OCI-LY7 (cell line): ENCODE data around the gene EPB42. TPM values are rescaled to one million over a fixed set of nuclear protein-coding genes. Genes with fewer than 3 reads are reported as not detected.

ENCODE experiments used
- BruUV-seq: library from RNA; stranded (reverse); fragments of 400-500 nt; replicated peaks from 2 replicates; lab custom pipeline; 2021; lab: Mats Ljungman, UMichigan
- CTCF ChIA-PET: fragments of 300-600 bp; sonication (Branson Sonifier 250); formaldehyde crosslinking; loops from one replicate; lab custom pipeline; 2022; ENCODE audit warnings: antibody characterized with exemption; ENCODE audit not compliant: unreplicated experiment; lab: Charles Lee
- POLR2A ChIA-PET: fragments of 300-600 bp; sonication (Branson Sonifier 250); formaldehyde crosslinking; loops from one replicate; lab custom pipeline; 2022; ENCODE audit warnings: antibody characterized with exemption; lab: Charles Lee
- DNase-seq: peaks from one replicate; pipeline ENCODE4 v3.0.0-alpha.2; 2015; ENCODE audit warnings: low spot score
- H2AFZ ChIP-seq: fragments of 200-600 bp; sonication (generic), shearing (Covaris generic); 2 replicates; pipeline ENCODE4 v1.6.1; 2014; ENCODE audit warnings: mild to moderate bottlenecking, antibody characterized with exemption, low read length, moderate library complexity
- H3K27ac ChIP-seq: fragments of 200-600 bp; sonication (generic); 2 replicates; pipeline ENCODE4 v1.5.1; 2014; ENCODE audit warnings: mixed run types, low read depth, mild to moderate bottlenecking, moderate library complexity, low read length, inconsistent platforms; ENCODE audit not compliant: poor library complexity, severe bottlenecking
- H3K36me3 ChIP-seq: fragments of 200-600 bp; sonication (generic); 2 replicates; pipeline ENCODE4 v1.6.1; 2014; ENCODE audit warnings: mild to moderate bottlenecking, antibody characterized with exemption, low read length, moderate library complexity, mixed read lengths; ENCODE audit not compliant: insufficient read depth
- H3K4me1 ChIP-seq: fragments of 200-600 bp; sonication (generic); 2 replicates; pipeline ENCODE4 v1.5.1; 2014; ENCODE audit warnings: mild to moderate bottlenecking, low read length; ENCODE audit not compliant: insufficient read depth, poor library complexity, severe bottlenecking
- H3K4me2 ChIP-seq: fragments of 200-600 bp; sonication (generic); 2 replicates; pipeline ENCODE4 v1.6.1; 2014; ENCODE audit warnings: mild to moderate bottlenecking, low read length
- H3K4me3 ChIP-seq: fragments of 200-600 bp; sonication (generic); 2 replicates; pipeline ENCODE4 v1.5.1; 2014; ENCODE audit warnings: mild to moderate bottlenecking, low read depth, low read length; ENCODE audit not compliant: poor library complexity, severe bottlenecking
- H3K79me2 ChIP-seq: fragments of 200-600 bp; sonication (generic); 2 replicates; pipeline ENCODE4 v1.6.1; 2016; ENCODE audit warnings: low read depth, mild to moderate bottlenecking, low read length, moderate library complexity, mixed read lengths; ENCODE audit not compliant: insufficient read depth
- H3K9me2 ChIP-seq: fragments of 200-600 bp; sonication (generic); 2 replicates; pipeline ENCODE4 v1.6.1; 2016; ENCODE audit warnings: mild to moderate bottlenecking, low read length, mixed read lengths; ENCODE audit not compliant: insufficient read depth
- H3K9me3 ChIP-seq: fragments of 200-600 bp; sonication (generic); 2 replicates; pipeline ENCODE4 v1.6.1; 2014; ENCODE audit warnings: mild to moderate bottlenecking, mixed run types, low read length, mixed read lengths
- H4K20me1 ChIP-seq: fragments of 200-600 bp; sonication (generic); 2 replicates; pipeline ENCODE4 v1.6.1; 2014; ENCODE audit warnings: mild to moderate bottlenecking, antibody characterized with exemption, low read length, moderate library complexity, mixed read lengths; ENCODE audit not compliant: insufficient read depth
- EZH2phosphoT487 ChIP-seq: fragments of 200-600 bp; sonication (generic); IDR thresholded peaks from 2 replicates; pipeline ENCODE4 v1.6.1; 2018; ENCODE audit warnings: low read depth, borderline replicate concordance, mild to moderate bottlenecking, mixed run types, antibody characterized with exemption, low read length, moderate library complexity, mixed read lengths
- intact Hi-C: fragments of 100-400 bp; cut with micrococcal nuclease; formaldehyde crosslinking; loops from one replicate; pipeline ENCODE4 v1.10.0; 2022; ENCODE audit not compliant: unreplicated experiment
- total RNA-seq, 2 experiments: library from RNA; depleted of rRNA in 1 of 2; stranded (reverse); fragments of >200 nt in 1 of 2; shearing (Covaris generic) in 1 of 2; gene quantifications; 2 replicates each; pipeline ENCODE4 v1.2.3, GENCODE V29; 2014 to 2022
- TF ChIP-seq, protein P1 (sequence below): fragments of 200-600 bp; sonication (generic); conservative IDR thresholded peaks from 2 replicates; pipeline ENCODE4 v1.5.1; 2014; ENCODE audit warnings: mild to moderate bottlenecking, antibody characterized with exemption, low read length, moderate library complexity, mixed read lengths

Gene EPB42
- total RNA-seq, 2 experiments from 2014 or later, result not detected

DNA sequence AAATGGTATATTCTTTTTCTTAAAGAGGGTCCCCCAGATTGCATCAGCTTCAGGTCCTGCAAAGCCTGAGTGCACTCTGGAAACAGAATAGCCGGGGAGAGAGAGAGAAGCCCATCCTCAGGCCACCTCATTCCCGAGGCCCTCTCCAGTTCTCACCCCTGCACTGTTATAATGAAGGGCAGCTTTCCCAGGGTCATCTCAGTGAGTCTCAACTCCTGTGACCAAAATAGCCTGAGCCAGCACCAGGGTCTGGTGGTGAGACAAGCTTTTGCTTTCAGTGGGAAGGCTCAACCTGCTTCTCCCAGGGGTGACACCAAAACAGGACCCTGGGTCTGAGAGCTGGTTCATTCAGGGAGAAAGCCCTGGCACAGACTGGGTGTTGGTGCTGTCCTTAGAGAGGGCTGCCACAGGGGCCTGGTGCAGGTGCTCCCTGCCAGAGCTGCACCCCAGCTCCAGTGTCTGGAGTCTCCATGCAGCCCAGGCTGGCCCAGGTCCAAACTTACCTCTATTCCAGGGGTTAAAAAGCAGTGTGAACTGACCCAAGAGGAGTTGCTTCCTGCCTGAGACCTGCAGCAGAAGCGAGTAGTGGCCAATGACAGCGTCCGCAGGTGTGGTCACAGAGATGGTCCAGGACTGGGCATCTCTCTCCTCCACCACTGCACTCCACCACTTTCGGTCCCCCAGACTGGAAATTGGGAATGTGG lies 6.1 kb downstream of the EPB42 start:
- CTCF ChIA-PET, result interaction anchor here (1.0 kb wide), 1 partner anchor 11 kb away, joined by 4 read pairs; no protein-coding TSS in a partner anchor
- no peak overlapping the region for H3K4me3 ChIP-seq
- no peak for TF ChIP-seq EZH2phosphoT487
- TF ChIP-seq, protein P1, sequence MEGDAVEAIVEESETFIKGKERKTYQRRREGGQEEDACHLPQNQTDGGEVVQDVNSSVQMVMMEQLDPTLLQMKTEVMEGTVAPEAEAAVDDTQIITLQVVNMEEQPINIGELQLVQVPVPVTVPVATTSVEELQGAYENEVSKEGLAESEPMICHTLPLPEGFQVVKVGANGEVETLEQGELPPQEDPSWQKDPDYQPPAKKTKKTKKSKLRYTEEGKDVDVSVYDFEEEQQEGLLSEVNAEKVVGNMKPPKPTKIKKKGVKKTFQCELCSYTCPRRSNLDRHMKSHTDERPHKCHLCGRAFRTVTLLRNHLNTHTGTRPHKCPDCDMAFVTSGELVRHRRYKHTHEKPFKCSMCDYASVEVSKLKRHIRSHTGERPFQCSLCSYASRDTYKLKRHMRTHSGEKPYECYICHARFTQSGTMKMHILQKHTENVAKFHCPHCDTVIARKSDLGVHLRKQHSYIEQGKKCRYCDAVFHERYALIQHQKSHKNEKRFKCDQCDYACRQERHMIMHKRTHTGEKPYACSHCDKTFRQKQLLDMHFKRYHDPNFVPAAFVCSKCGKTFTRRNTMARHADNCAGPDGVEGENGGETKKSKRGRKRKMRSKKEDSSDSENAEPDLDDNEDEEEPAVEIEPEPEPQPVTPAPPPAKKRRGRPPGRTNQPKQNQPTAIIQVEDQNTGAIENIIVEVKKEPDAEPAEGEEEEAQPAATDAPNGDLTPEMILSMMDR, result no peak
- H3K4me2 ChIP-seq, result no peak overlapping the region
- H3K36me3 ChIP-seq, result no peaks in the 10 kb centered on the region
- H3K9me3 ChIP-seq, result no peaks in the 10 kb centered on the region
- intact Hi-C loops, result no loop called here
- no peaks in the 10 kb centered on the region for H3K79me2 ChIP-seq
- H2AFZ ChIP-seq, result no peak overlapping the region
- no peak overlapping the region for H3K27ac ChIP-seq
- POLR2A ChIA-PET, result no interaction called here
- H4K20me1 ChIP-seq, result no peaks in the 10 kb centered on the region
- no peak for DNase-seq
- H3K4me1 ChIP-seq, result no peaks in the 10 kb centered on the region
- no peaks in the 10 kb centered on the region for H3K9me2 ChIP-seq
- BruUV-seq, result no TSS peak

DNA sequence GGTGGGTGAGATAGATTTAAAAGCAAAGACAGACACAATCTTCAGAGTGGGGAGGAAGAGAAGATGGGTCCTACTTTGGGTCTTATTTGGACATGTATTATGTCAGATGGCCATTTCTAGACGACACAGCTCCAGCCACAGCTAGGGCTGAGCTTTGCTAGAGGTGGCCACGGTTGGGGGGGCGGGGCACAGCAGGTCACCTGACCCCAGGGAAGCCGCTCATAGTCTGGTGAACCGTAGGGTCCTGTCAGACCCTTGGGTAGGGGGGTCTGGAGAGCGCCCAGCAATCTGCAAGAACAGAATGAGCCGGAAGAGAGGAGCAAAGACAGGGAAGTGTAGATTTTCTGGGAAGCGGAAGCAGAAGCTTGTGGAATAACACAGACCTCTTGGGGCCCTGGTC lies 6.6 kb downstream of the EPB42 start:
- intact Hi-C loops, result no loop called here
- Histone ChIP-seq H3K9me2 (no peaks in the 10 kb centered on the region), H3K36me3 (no peaks in the 10 kb centered on the region), H2AFZ (no peak overlapping the region), H3K4me1 (no peaks in the 10 kb centered on the region), H3K4me2 (no peak overlapping the region), H3K27ac (no peak overlapping the region), H3K79me2 (no peaks in the 10 kb centered on the region), H4K20me1 (no peaks in the 10 kb centered on the region), H3K4me3 (no peak overlapping the region), H3K9me3 (no peaks in the 10 kb centered on the region)
- CTCF ChIA-PET, result interaction anchor here (0.5 to 1.5 kb wide), 3 partner anchors 10 to 112 kb away, joined by 3 to 5 read pairs (median 4); no protein-coding TSS in a partner anchor
- DNase-seq, result no peak
- POLR2A ChIA-PET, result interaction anchor here (0.6 kb wide), 1 partner anchor 221 kb away, joined by 4 read pairs; no protein-coding TSS in a partner anchor
- BruUV-seq, result no TSS peak
- no peak for TF ChIP-seq EZH2phosphoT487
- TF ChIP-seq, protein P1, result no peak

DNA sequence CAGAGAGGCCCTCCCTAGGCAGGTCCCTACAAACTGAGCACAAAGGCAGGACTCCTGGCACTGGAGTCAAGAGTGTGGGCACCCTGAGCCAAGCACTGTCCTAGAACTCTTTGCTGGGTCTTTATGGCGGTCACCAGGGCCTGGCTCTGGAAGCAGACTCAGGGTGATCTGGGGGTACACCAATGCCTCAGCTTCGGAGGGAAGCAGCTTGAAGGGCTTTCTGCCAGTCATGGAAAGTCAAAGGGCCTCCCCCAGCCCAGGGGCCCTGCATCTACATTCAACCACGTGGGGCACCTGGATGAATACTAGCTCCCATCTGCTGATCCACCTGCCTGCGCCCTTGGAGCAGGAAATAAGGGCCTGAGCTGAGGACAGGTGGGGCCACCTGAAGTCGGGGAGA lies 7.4 kb downstream of the EPB42 start:
- Histone ChIP-seq H3K36me3 (no peaks in the 10 kb centered on the region), H3K4me2 (no peak overlapping the region), H3K4me3 (no peak overlapping the region), H3K27ac (no peak overlapping the region), H3K9me3 (no peaks in the 10 kb centered on the region), H3K4me1 (no peaks in the 10 kb centered on the region), H3K9me2 (no peaks in the 10 kb centered on the region), H3K79me2 (no peaks in the 10 kb centered on the region), H2AFZ (no peak overlapping the region), H4K20me1 (no peaks in the 10 kb centered on the region)
- intact Hi-C loops, result no loop called here
- TF ChIP-seq, protein P1, result no peak
- no peak for TF ChIP-seq EZH2phosphoT487
- ChIA-PET POLR2A (interaction anchor here (0.6 kb wide), 1 partner anchor 222 kb away, joined by 4 read pairs; no protein-coding TSS in a partner anchor), CTCF (interaction anchor here (1.5 kb wide), 1 partner anchor 12 kb away, joined by 5 read pairs; no protein-coding TSS in a partner anchor)
- DNase-seq, result no peak
- no TSS peak for BruUV-seq
